Stimulated activated CD4-positive, alpha-beta T cell treated with anti-CD3 and anti-CD28 coated beads, TNF-alpha, amount 100 ng/mL, for 4 hours (primary cell): ENCODE data around the gene HIBCH.
"Not testable (repeated sequence)": the region's sequence is repeated elsewhere in the genome, so short reads cannot be mapped to it uniquely, and the experiment has no call there.

Experiments used
- DNase-seq, 3 experiments: peaks; one replicate each; pipeline ENCODE4 v3.0.0-alpha.2; 2020; ENCODE audit warnings: low read depth in 3 of 3

The HIBCH gene, protein sequence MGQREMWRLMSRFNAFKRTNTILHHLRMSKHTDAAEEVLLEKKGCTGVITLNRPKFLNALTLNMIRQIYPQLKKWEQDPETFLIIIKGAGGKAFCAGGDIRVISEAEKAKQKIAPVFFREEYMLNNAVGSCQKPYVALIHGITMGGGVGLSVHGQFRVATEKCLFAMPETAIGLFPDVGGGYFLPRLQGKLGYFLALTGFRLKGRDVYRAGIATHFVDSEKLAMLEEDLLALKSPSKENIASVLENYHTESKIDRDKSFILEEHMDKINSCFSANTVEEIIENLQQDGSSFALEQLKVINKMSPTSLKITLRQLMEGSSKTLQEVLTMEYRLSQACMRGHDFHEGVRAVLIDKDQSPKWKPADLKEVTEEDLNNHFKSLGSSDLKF

GRCh38 chr2:190319555-190320498, at the start of gene HIBCH:
Gene HIBCH, minus strand, starts transcription at chr2:190319826. Its CDS starts 76 bp downstream, at chr2:190319750.
- DNase-seq: peak; percentile 71 to 82 (median 75)

GRCh38 chr2:190367091-190367490, 47.5 kb upstream of the HIBCH start:
- no peak for DNase-seq

DNA sequence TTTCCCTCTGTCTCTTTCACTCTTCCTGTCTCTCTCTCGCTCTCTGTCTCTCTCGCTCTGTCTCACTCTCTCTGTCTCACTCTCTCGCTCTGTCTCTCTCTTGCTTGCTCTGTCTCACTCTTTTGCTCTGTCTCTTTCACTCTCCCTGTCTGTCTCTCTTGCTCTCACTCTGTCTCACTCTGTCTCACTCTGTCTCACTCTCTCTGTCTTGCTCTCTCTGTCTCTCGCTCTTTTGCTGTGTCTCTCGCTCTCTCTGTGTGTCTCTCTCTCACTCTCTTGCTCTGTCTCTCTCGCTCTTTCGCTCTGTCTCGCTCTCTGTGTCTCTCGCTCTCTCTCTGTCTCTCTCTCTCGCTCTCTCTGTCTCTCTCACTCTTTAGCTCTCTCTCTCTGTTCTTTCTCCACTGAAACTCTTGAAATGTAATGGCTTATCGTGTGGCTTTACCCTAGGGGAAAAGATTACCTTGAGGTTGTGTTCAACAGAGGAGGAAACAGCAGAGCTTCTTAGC, 46.7 kb upstream of the HIBCH start:
- DNase-seq: no peak

DNA sequence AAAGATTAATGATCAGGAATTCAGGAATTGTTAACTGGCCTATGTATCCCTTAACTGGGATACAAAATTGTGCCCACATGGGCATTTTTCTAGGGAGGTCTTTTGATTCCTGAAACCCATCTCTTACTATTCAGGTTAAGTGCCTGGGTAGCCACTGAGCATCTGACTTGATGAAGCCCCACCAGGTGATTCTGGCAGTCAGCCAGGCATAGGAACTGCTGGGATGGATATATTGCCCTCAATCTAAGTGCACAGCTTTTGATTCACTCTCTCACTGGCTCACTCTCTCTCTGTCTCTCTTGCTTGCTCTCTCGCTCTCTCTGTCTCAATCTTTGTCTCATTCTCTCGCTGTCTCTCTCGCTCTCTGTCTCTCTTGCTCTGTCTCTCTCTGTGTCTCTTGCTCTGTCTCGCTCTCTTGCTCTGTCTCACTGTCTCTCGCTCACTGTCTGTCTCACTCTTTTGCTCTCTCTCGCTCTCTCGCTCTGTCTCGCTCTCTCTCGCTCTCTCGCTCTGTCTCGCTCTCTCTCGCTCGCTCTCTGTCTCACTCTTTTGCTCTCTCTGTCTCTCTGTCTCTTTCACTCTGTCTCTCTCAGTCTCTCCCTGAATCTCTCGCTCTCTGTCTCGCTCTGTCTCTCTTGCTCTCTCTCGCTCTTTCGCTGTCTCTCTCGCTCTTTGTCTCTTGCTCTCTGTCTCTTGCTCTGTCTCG, 46.0 kb upstream of the HIBCH start:
- DNase-seq: no peak

GRCh38 chr2:190362894-190363293, 43.3 kb upstream of the HIBCH start:
- DNase-seq: no peak

DNA sequence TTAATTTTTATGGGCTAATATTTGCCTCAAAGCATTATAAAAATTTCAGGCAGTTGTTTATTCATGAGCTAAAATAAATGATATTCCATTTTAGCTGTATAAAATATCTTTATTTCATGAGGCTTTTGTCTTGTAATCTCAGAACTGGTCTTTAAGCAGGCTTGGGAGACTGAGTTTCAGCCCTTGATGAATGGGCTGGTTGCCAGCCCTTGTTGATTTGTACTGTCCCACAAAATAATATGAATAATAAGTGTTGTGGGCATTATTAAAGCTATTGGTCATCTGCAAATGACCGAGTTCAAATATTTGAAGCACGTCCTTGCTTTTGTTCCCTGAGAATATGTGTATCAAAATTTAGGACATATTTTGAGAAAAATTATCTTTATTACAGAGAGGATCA, 41.9 kb upstream of the HIBCH start:
- DNase-seq: no peak

- no peak for DNase-seq
These were observed 41.3 kb upstream of the HIBCH start for GRCh38 chr2:190360965-190361364.

DNA sequence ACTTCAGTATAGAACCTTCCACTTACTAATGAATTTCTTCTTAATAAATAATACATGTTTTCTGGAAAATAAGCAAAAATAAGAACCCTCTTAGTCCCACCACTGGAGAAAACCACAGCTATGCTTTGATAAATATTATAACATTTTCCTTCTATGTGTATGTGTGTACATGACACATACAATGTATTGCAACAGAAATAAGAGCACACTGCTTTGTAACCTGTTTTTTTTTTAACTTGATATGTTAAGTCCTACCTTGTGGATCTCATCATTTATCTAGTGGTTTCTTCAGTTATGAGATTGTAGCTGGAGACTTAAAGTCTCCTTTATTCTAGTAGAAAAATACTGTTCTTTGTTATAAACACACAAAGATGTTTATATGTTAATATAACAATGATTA, 40.9 kb upstream of the HIBCH start:
- no peak for DNase-seq

DNA sequence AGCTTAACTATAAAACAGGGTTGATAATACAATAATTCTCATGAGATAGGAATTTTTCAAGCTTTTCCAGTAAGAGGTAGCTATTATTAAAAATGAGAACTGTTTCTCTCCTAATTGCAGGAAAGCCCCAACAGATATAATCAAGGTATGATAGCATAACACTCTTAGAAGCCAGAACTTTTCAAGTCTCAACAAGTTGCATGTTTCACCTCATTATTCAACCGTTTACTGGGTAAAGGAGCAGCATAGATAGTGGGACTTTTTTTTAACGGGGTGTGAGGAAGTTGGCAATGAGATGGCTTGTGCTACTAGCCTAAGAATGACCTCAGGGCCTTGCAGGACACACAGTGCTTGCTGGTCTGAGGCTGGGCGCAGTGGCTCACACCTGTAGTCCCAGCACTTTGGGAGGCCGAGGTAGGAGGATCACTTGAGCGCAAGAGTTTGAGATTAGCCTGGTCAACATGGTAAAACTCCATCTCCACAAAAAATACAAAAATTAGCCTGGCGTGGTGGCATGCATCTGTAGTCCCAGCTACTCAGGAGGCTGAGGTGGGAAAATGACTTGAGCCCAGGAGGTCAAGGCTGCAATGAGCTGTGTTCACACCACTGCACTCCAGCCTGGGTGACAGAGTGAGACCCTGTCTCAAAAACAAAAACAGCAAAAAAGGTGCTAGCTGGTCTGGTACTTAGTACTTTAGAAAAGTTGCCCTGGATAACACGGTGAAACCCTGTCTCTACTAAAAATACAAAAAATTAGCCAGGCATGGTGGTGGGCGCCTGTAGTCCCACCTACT, 39.2 kb upstream of the HIBCH start:
- not testable (repeated sequence) for DNase-seq

DNA sequence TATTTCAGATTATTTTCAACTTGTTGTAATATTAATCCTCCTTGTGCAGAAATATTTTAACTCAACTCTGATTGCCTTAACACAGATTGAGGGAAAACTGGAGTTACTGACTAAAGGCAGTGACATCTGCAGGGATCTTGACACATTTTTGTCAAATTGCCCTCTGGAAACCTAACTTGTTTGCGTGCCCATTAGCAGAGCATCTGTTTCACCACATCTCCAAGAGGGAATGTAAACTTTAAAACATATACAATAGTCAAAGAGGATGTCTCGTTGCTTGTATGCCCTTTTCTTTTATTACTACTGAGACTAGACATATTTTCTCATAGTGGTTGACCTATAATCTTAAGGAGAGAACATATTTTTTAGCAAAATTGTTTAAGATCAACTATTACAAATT, 38.0 kb upstream of the HIBCH start:
- DNase-seq: no peak

DNA sequence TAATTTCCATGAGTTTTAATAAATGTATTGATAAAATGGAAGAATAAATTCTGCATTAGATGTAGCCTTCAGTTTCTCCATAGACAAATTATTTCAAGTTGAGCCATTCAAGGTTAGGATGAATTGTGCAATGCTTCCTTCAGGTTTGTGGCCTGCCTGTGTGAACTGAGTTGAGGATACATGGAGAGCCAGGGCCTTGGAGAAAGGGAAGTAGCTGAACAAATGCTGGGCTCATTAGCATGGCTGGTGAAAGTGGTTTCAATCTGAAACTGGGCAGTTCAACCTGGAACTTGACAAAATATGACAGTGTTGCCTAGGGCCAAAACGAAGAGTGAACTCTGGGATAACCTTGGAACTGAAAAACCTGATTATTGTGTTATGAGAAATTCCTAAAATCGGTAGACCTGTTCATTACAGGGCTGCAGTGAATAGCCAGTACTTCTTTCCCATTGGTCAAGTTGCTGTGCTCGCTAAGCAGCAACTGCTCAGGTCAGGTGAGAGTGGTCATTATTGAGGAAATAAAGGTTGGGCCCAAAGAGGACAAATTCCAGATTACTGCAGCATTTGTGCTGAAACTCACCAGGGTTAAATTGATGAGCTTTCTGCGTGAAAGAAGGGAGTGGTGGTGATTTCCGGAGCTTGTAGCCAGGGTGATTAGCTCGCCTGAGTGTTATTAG, 36.5 kb upstream of the HIBCH start:
- DNase-seq: no peak

DNA sequence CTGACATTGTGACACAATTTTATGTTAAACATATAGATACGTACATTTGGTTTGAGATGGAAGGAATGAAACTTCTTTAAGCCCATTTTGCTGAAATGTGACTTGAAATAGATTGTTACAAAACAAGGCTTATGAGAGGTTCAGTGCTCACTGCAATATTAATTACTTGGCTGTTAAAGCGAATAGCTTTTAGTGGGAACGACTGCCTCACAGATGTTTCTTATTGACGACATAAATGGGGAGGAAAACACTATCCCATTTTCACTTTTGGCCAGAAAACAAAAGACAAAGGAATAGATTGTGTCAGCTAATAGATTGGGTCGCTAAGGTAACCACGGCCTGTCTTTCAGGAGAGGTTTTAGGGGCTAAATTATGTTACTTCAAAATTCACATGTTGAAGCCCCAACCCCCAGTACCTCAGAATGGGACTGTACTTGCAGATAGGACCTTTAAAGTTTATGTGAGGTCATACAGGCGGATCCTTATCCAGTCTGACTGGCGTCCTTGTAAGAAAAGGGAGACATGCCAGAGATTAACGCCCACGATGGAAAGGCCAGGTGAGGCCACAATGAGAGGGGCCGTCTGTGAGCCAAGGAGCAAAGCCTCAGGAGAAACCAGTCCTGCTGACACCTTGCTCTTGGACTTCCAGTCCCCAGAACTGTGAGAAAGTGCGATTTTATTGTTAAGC, 34.5 kb upstream of the HIBCH start:
- no peak for DNase-seq

DNA sequence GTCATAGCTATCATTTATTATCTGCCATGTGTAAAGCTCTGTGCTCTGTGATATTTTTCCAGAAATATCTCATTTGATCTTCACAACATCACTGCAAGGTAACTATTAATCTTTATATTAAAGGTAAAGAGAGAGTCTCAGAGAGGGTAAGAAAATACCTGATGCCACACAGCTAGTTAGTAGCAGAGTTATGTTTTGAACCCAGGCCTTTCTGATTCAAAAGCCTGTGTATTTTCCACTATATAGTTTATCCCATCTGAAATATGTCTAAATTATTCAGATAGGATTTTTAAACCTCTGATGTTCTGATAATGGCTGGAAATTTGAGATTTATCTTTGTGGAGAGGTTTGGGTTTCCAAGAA, 33.9 kb upstream of the HIBCH start:
- DNase-seq: no peak

GRCh38 chr2:190352668-190353536, 33.3 kb upstream of the HIBCH start:
- no peak for DNase-seq

DNA sequence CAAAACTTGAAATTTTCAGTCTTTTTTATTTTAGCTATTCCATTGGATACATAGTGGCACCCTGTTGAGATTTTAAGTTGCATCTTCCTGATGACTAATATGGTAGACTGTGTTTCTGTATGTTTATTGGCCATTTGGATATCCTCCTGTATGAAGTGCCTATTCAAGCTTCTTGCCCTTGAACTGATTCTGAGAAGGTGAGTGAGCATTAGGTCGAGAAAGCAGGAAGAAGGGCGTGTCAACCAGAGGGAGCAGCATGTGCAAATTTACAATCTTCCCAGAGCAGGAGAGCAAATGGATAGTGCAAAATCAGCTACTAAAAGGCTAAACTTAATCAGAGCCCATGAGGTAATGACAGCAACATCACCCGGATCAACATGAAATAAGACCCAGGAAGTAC, 32.3 kb upstream of the HIBCH start:
- DNase-seq: no peak

DNA sequence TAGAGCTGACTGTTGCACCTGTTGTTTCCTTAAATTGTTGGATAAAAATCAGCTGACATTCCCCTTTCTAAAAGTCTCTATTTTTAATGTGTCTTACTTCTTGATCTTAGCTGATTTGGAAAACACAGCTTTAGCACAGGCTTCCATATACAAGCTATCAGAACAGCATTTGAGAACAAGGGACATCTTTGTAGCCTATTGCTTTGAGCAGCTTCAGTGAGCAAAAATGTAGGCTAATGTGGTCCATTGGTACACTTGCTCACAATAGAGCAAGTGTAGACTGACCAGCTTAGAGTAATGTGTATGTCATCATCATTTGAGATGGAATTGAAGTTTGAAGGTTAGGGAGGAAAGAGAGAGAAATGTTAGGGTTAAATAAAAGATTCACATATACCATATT, 30.7 kb upstream of the HIBCH start:
- no peak for DNase-seq

DNA sequence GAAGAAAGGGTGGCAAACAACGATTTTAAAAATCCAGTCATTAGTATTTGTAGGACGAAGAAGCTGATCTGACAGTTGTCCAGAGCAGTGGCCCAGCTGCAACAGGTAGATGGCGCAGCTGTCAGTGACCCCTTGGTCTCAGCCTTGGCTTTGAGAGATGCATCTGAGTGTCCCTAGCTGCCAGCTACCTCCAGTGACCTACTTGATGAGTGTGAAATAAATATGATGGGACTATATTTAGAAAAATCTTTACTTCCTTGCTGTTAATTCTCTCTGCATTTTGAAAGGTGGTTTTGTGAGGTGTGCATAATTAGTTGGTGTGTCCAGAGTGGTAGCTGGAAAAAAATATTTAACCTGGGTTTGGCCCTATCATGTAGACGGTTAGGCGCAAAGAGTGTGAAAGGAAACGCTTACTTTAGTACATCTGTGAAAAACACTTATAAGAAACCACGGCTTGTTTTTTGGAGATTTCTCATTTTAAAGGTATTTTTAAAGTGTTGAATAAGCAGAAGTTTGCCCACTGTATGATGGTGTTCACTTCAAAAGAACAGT, 24.7 kb upstream of the HIBCH start:
- peak in 1 of 3 experiments; percentile 1 for DNase-seq

- DNase-seq: peak in 2 of 3 experiments; percentile 5 to 33
These were observed 24.1 kb upstream of the HIBCH start, which contains the start of gene INPP1 for GRCh38 chr2:190343536-190344275. Gene INPP1, plus strand, starts transcription at chr2:190343589. Its CDS starts 16,514 bp downstream, at chr2:190360103.
